Endothelial cell (in vitro differentiated cells): Measurements from ENCODE around the gene C14orf119. TPM values are rescaled to one million over a fixed set of nuclear protein-coding genes. Genes with fewer than 3 reads are reported as not detected.

Source experiments
- DNase-seq: peaks from one replicate; pipeline ENCODE4 v3.0.0; 2021; ENCODE audit warnings: low spot score
- H3K27ac Mint-ChIP-seq: one replicate; pipeline ENCODE4 v1.8.0; 2021; ENCODE audit warnings: mixed read lengths, inconsistent platforms; ENCODE audit not compliant: unreplicated experiment
- H3K27me3 Mint-ChIP-seq: one replicate; pipeline ENCODE4 v1.8.0; 2021; ENCODE audit warnings: mild to moderate bottlenecking, moderate library complexity, mixed read lengths, inconsistent platforms; ENCODE audit not compliant: unreplicated experiment
- H3K36me3 Mint-ChIP-seq: one replicate; pipeline ENCODE4 v1.8.0; 2021; ENCODE audit warnings: mild to moderate bottlenecking, low read depth, mixed read lengths, inconsistent platforms; ENCODE audit not compliant: unreplicated experiment
- H3K4me1 Mint-ChIP-seq: one replicate; pipeline ENCODE4 v1.8.0; 2021; ENCODE audit warnings: mild to moderate bottlenecking, mixed read lengths, inconsistent platforms; ENCODE audit not compliant: unreplicated experiment
- H3K4me3 Mint-ChIP-seq: one replicate; pipeline ENCODE4 v1.8.0; 2021; ENCODE audit warnings: mild to moderate bottlenecking, mixed read lengths, inconsistent platforms; ENCODE audit not compliant: unreplicated experiment
- H3K9me3 Mint-ChIP-seq: one replicate; pipeline ENCODE4 v1.8.0; 2021; ENCODE audit warnings: mixed read lengths, inconsistent platforms; ENCODE audit not compliant: unreplicated experiment
- CTCF ChIP-seq: fragments of 200-600 bp; sonication (generic); IDR thresholded peaks from one replicate; pipeline ENCODE4 v1.5.0; 2021; ENCODE audit warnings: antibody characterized with exemption; ENCODE audit not compliant: unreplicated experiment
- total RNA-seq: library from RNA; stranded (reverse); fragmentation: NEBNext Ultra II Directional; extraction: Animal tissue kit (Norgen Biotek cat#: 25700); gene quantifications from one replicate; pipeline ENCODE4 v1.2.1, GENCODE V29; 2021; ENCODE audit not compliant: unreplicated experiment

Gene C14orf119
- total RNA-seq, 1 donor from 2014 or later = 55.2 TPM

- Mint-ChIP-seq H3K27me3 (peaks cover 11% of the 10 kb centered on the region), H3K36me3 (peaks cover 19% of the 10 kb centered on the region), H3K4me1 (peaks cover 23% of the 10 kb centered on the region), H3K4me3 (no peak overlapping the region), H3K9me3 (no peaks in the 10 kb centered on the region), H3K27ac (peak overlapping the region; percentile 91)
- no peak for DNase-seq
- no peak for TF ChIP-seq CTCF
These were observed 53.4 kb downstream of the C14orf119 start for GRCh38 chr14:23148591-23149249.

GRCh38 chr14:23149745-23150144 lies 54.4 kb downstream of the C14orf119 start:
- H3K9me3 Mint-ChIP-seq = no peaks in the 10 kb centered on the region
- peaks cover 27% of the 10 kb centered on the region for H3K4me1 Mint-ChIP-seq
- no peak overlapping the region for H3K4me3 Mint-ChIP-seq
- peak overlapping the region; percentile 91 for H3K27ac Mint-ChIP-seq
- peaks cover 12% of the 10 kb centered on the region for H3K27me3 Mint-ChIP-seq
- TF ChIP-seq CTCF = no peak
- H3K36me3 Mint-ChIP-seq = peaks cover 19% of the 10 kb centered on the region
- DNase-seq = no peak

Other genes with a start within 250 kb of the C14orf119 start
- gene LRP10, start 223.8 kb upstream of the C14orf119 start, total RNA-seq = 105 TPM
- 0.36 TPM for gene REM2, start 212.3 kb upstream of the C14orf119 start, total RNA-seq
- gene RBM23, start 176.4 kb upstream of the C14orf119 start, total RNA-seq = 52.4 TPM
- gene PRMT5, start 166.1 kb upstream of the C14orf119 start, total RNA-seq = 57.9 TPM
- gene HAUS4, start 138.4 kb upstream of the C14orf119 start, total RNA-seq = 35.5 TPM
- gene AJUBA, start 113.0 kb upstream of the C14orf119 start, total RNA-seq = 7.2 TPM
- 9.0 TPM for gene C14orf93, start 85.4 kb upstream of the C14orf119 start, total RNA-seq
- 177 TPM for gene PSMB5, start 60.6 kb upstream of the C14orf119 start, total RNA-seq
- gene PSMB11, start 53.3 kb upstream of the C14orf119 start, total RNA-seq = not detected
- gene CDH24, start 38.0 kb upstream of the C14orf119 start, total RNA-seq = 13.6 TPM
- 226 TPM for gene ACIN1, start 369 bp upstream of the C14orf119 start, total RNA-seq
- not detected for gene CIROP, start 9.5 kb downstream of the C14orf119 start, total RNA-seq
- gene CEBPE, start 23.8 kb downstream of the C14orf119 start, total RNA-seq = not detected
- 24.3 TPM for gene SLC7A8, start 88.2 kb downstream of the C14orf119 start, total RNA-seq
- gene RNF212B, start 142.4 kb downstream of the C14orf119 start, total RNA-seq = not detected
- 21.7 TPM for gene HOMEZ, start 190.6 kb downstream of the C14orf119 start, total RNA-seq
- gene PPP1R3E, start 207.4 kb downstream of the C14orf119 start, total RNA-seq = 8.4 TPM
- 22.0 TPM for gene BCL2L2, start 211.3 kb downstream of the C14orf119 start, total RNA-seq
- gene PABPN1, start 226.0 kb downstream of the C14orf119 start, total RNA-seq = 191 TPM